ENCODE results near the gene LGR4. TPM values are rescaled to one million over a fixed set of nuclear protein-coding genes. Genes with fewer than 3 reads are reported as not detected.

The LGR4 gene
- total RNA-seq, 1 experiment from 2014 or later: 33.4 TPM

DNA sequence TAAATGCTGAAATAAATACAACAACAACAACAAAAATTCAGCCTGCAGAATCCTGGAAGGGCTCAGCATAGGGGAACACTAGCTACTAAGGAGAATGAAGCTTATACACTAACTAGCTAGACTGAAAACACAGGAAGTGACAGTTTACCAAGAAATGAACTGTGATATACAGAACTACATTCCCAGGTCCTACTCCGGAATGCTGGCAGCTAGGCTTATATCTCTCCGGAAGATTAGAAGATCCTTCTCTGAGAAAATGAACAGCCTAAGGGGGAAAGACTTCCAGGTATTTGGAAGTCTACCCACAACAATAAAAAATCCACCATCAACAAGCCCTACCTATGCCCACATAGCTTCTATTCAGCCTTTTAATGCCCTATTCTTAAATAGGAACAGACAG lies 140.6 kb downstream of the LGR4 start:
- no peaks in the 10 kb centered on the region for H3K9me3 ChIP-seq (ENCODE audit: insufficient read depth, low read depth)
- no peaks in the 10 kb centered on the region for H3K4me1 ChIP-seq (replicated peaks; ENCODE audit: insufficient read depth)
- no peaks in the 10 kb centered on the region for H4K20me1 ChIP-seq (ENCODE audit: insufficient read depth)
- no peak for DNase-seq
- no peaks in the 10 kb centered on the region for H3K36me3 ChIP-seq (ENCODE audit: low read depth)
- H3F3A ChIP-seq (ENCODE audit: insufficient read depth, low read depth): no peaks in the 10 kb centered on the region
- no peak overlapping the region for H2AFZ ChIP-seq
- H3K27me3 ChIP-seq (ENCODE audit: insufficient read depth, low read depth): no peaks in the 10 kb centered on the region
- BruUV-seq (replicated peaks): no TSS peak
- CTCF ChIA-PET: no interaction called here
- POLR2A ChIA-PET (ENCODE audit: unreplicated experiment): no interaction called here
- H3K27ac ChIP-seq: no peak overlapping the region
- no peak overlapping the region for H3K4me3 ChIP-seq
- H3K9me2 ChIP-seq (ENCODE audit: insufficient read depth): no peaks in the 10 kb centered on the region; the same call in 1 of the 2 replicates
- intact Hi-C loops (cut with micrococcal nuclease; ENCODE audit: unreplicated experiment): no loop called here
- H3K79me2 ChIP-seq (ENCODE audit: low read depth): no peaks in the 10 kb centered on the region
- TF ChIP-seq EZH2 (IDR thresholded peaks at IDR 0.05; ENCODE audit: low read depth): no peak
- TF ChIP-seq CTCF (conservative IDR thresholded peaks at IDR 0.05): no peak
- no peak overlapping the region for H3K4me2 ChIP-seq

- CTCF ChIA-PET: no interaction called here
Measured at GRCh38 chr11:27330633-27331270, 141.8 kb downstream of the LGR4 start.

DNA sequence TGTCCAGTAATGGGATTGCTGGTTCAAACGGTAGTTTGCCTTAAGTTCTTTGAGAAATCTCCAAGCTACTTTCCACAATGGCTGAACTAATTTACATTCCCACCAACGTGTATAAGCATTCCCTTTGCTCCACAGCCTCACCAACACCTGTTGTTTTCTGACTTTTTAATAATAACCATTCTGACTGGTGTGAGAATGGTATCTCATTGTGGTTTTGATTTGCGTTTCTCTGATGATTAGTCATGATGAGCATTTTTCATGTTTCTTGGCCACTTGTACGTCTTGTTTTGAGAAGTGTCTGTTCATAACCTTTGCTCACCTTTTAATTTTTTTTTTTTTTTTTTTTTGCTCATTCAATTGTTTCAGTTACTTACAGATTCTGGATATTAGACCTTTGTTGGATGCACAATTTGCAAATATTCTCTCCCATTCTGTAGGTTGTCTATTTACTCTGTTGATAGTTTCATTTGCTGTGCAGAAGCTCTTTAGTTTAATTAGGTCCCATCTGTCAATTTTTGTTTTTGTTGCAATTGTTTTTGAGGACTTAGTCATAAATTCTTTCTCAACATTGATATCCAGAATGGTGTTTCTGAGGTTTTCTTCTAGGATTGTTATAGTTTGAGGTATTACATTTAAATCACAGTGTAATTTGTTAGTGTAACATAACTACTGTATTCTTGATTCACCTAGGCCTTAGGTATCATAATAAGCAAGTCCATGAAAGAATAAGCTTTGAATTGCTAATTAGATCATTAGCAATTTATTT lies 142.5 kb downstream of the LGR4 start:
- Histone ChIP-seq H3K4me3 (no peak overlapping the region), H2AFZ (no peak overlapping the region), H3F3A (ENCODE audit: insufficient read depth, low read depth) (no peaks in the 10 kb centered on the region), H3K27me3 (ENCODE audit: insufficient read depth, low read depth) (no peaks in the 10 kb centered on the region), H3K36me3 (ENCODE audit: low read depth) (no peaks in the 10 kb centered on the region), H3K4me2 (no peak overlapping the region), H3K9me2 (ENCODE audit: insufficient read depth) (no peaks in the 10 kb centered on the region; the same call in 1 of the 2 replicates), H3K4me1 (replicated peaks; ENCODE audit: insufficient read depth) (no peaks in the 10 kb centered on the region), H3K9me3 (ENCODE audit: insufficient read depth, low read depth) (no peaks in the 10 kb centered on the region), H4K20me1 (ENCODE audit: insufficient read depth) (no peaks in the 10 kb centered on the region), H3K79me2 (ENCODE audit: low read depth) (no peaks in the 10 kb centered on the region), H3K27ac (no peak overlapping the region)
- CTCF ChIA-PET: no interaction called here
- intact Hi-C loops (cut with micrococcal nuclease; ENCODE audit: unreplicated experiment): no loop called here
- no TSS peak for BruUV-seq (replicated peaks)
- POLR2A ChIA-PET (ENCODE audit: unreplicated experiment): no interaction called here
- TF ChIP-seq CTCF (conservative IDR thresholded peaks at IDR 0.05) (no peak), EZH2 (IDR thresholded peaks at IDR 0.05; ENCODE audit: low read depth) (no peak)
- no peak for DNase-seq

More at GRCh38 chr11:27330633-27331270, 141.8 kb downstream of the LGR4 start:
- Histone ChIP-seq H3K4me2 (no peak overlapping the region), H3K9me3 (ENCODE audit: insufficient read depth, low read depth) (no peaks in the 10 kb centered on the region), H3K36me3 (ENCODE audit: low read depth) (no peaks in the 10 kb centered on the region), H3F3A (ENCODE audit: insufficient read depth, low read depth) (no peaks in the 10 kb centered on the region), H2AFZ (no peak overlapping the region), H3K79me2 (ENCODE audit: low read depth) (no peaks in the 10 kb centered on the region), H3K27ac (no peak overlapping the region), H3K27me3 (ENCODE audit: insufficient read depth, low read depth) (no peaks in the 10 kb centered on the region), H3K4me1 (replicated peaks; ENCODE audit: insufficient read depth) (no peaks in the 10 kb centered on the region), H4K20me1 (ENCODE audit: insufficient read depth) (no peaks in the 10 kb centered on the region), H3K9me2 (ENCODE audit: insufficient read depth) (no peaks in the 10 kb centered on the region; the same call in 1 of the 2 replicates), H3K4me3 (no peak overlapping the region)
- BruUV-seq (replicated peaks): no TSS peak
- POLR2A ChIA-PET (ENCODE audit: unreplicated experiment): no interaction called here
- intact Hi-C loops (cut with micrococcal nuclease; ENCODE audit: unreplicated experiment): no loop called here
- no peak for DNase-seq
- TF ChIP-seq EZH2 (IDR thresholded peaks at IDR 0.05; ENCODE audit: low read depth) (no peak), CTCF (conservative IDR thresholded peaks at IDR 0.05) (no peak)

Data from PC-9 (cell line).